HEK293T (cell line): ENCODE data around the gene FBXL5.

Source experiments
- CTCF ChIA-PET: fragments of 350-600 bp; formaldehyde crosslinking; extraction: SDS; loops from one replicate; lab custom pipeline; 2021; ENCODE audit warnings: antibody characterized with exemption, inconsistent platforms; lab: Yijun Ruan, JAX
- POLR2A ChIA-PET: fragments of 350-600 bp; formaldehyde crosslinking; extraction: SDS; loops from one replicate; lab custom pipeline; 2020; ENCODE audit warnings: antibody characterized with exemption, inconsistent platforms; lab: Yijun Ruan, JAX
- DNase-seq: peaks from one replicate; pipeline ENCODE4 v3.0.0; 2012; ENCODE audit warnings: mixed read lengths; ENCODE audit errors: extremely low spot score
- ARNT ChIP-seq: fragments of 450-650 bp; IDR thresholded peaks from 2 replicates; pipeline ENCODE4 v1.6.1; 2017; ENCODE audit warnings: mild to moderate bottlenecking
- CTBP1 ChIP-seq: fragments of 450-650 bp; IDR thresholded peaks from 2 replicates; pipeline ENCODE4 v1.6.1; 2016; ENCODE audit warnings: borderline replicate concordance
- ELF4 ChIP-seq: fragments of 450-650 bp; IDR thresholded peaks from 2 replicates; pipeline ENCODE4 v1.6.1; 2017; ENCODE audit warnings: antibody characterized with exemption
- FOXK2 ChIP-seq: fragments of 450-650 bp; IDR thresholded peaks from 2 replicates; pipeline ENCODE4 v1.6.1; 2016; ENCODE audit warnings: mild to moderate bottlenecking
- LEF1 ChIP-seq: fragments of 450-650 bp; IDR thresholded peaks from 2 replicates; pipeline ENCODE4 v1.6.1; 2017; ENCODE audit warnings: mild to moderate bottlenecking, borderline replicate concordance
- NFRKB ChIP-seq: fragments of 450-650 bp; IDR thresholded peaks from 2 replicates; pipeline ENCODE4 v1.6.1; 2016; ENCODE audit warnings: mild to moderate bottlenecking, moderate library complexity
- SP1 ChIP-seq: fragments of 450-650 bp; IDR thresholded peaks from 2 replicates; pipeline ENCODE4 v1.6.1; 2017
- SUZ12 ChIP-seq: fragments of 450-650 bp; IDR thresholded peaks from 2 replicates; pipeline ENCODE4 v1.6.1; 2016; ENCODE audit warnings: mild to moderate bottlenecking
- TF ChIP-seq, protein P1 (sequence below): fragments of 450-650 bp; IDR thresholded peaks from 2 replicates; pipeline ENCODE4 v1.6.1; 2016

The FBXL5 gene

DNA sequence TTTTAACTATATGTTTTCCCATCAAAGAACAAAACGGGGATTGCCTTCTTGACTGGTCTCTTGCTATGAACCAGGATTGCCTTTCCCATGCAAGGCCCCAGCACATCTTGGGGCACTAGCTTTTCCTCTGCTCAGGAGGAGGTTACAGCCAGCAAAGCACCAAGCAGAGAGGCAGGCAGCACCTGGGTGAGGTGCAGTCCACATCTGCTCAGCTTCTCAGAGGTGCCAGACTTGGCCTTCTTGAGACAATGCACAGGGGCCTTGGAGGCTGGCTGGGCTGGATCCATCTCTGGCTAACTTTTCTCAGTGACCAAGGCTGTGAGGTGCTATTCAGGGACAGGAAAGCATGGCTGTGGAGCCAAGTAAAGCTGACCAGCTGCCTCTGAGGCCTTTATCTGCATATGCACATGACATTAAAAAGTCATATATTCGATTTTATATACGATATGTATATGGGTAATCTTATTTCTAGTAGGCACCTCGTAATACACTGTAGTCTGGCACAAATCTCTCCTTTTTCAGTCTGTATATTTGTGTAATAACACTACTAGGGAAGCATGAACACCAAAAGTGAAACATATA lies 98.6 kb downstream of the FBXL5 start:
- TF ChIP-seq ELF4 (no peak), SP1 (no peak), ARNT (no peak), FOXK2 (no peak), NFRKB (no peak), LEF1 (no peak), SUZ12 (no peak), CTBP1 (no peak)
- TF ChIP-seq, protein P1, sequence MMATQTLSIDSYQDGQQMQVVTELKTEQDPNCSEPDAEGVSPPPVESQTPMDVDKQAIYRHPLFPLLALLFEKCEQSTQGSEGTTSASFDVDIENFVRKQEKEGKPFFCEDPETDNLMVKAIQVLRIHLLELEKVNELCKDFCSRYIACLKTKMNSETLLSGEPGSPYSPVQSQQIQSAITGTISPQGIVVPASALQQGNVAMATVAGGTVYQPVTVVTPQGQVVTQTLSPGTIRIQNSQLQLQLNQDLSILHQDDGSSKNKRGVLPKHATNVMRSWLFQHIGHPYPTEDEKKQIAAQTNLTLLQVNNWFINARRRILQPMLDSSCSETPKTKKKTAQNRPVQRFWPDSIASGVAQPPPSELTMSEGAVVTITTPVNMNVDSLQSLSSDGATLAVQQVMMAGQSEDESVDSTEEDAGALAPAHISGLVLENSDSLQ: no peak
- no peak for DNase-seq
- POLR2A ChIA-PET: no interaction called here
- CTCF ChIA-PET: interaction anchor here (0.8 kb wide), 1 partner anchor 9 kb away, joined by 4 read pairs; no protein-coding TSS in a partner anchor
